Measurements from ENCODE around the gene SNAPC3. TPM values are rescaled to one million over a fixed set of nuclear protein-coding genes. Genes with fewer than 3 reads are reported as not detected.

The SNAPC3 gene
- total and polyA plus RNA-seq, 8 donors = 7.0 to 16.0 (median 8.8) TPM

GRCh38 chr9:15469406-15469805, 46.7 kb downstream of the SNAPC3 start:
- Histone ChIP-seq H3K36me3 (no peaks in the 10 kb centered on the region), H3K9me3 (no peaks in the 10 kb centered on the region), H3K27me3 (no peaks in the 10 kb centered on the region), H3K27ac (no peak overlapping the region), H3K4me1 (peaks cover 10 to 15% (median 11%) of the 10 kb centered on the region in 3 donors), H3K4me3 (no peak overlapping the region)
- ATAC-seq (peak; percentile 37 to 64 (median 42)), DNase-seq (no peak), FAIRE-seq (no peak)
- WGBS, 2 donors = 43 to 46% methylated on average over 1 of the region's 1 CpG
- no peak for TF ChIP-seq CTCF (IDR thresholded peaks at IDR 0.05)
- intact Hi-C loops (cut with DNase I) = no loop called here

GRCh38 chr9:15469862-15470261, 47.2 kb downstream of the SNAPC3 start:
- Histone ChIP-seq H3K4me3 (no peak overlapping the region), H3K27ac (no peak overlapping the region), H3K4me1 (peaks cover 10 to 15% (median 11%) of the 10 kb centered on the region in 3 donors), H3K27me3 (no peaks in the 10 kb centered on the region), H3K36me3 (no peaks in the 10 kb centered on the region), H3K9me3 (no peaks in the 10 kb centered on the region)
- FAIRE-seq = no peak
- TF ChIP-seq CTCF (IDR thresholded peaks at IDR 0.05) = no peak
- DNase-seq = no peak
- intact Hi-C loops (cut with DNase I) = no loop called here
- no peak for ATAC-seq
- 58 to 73% methylated on average over 2 of the region's 2 CpGs for WGBS, 2 donors

DNA sequence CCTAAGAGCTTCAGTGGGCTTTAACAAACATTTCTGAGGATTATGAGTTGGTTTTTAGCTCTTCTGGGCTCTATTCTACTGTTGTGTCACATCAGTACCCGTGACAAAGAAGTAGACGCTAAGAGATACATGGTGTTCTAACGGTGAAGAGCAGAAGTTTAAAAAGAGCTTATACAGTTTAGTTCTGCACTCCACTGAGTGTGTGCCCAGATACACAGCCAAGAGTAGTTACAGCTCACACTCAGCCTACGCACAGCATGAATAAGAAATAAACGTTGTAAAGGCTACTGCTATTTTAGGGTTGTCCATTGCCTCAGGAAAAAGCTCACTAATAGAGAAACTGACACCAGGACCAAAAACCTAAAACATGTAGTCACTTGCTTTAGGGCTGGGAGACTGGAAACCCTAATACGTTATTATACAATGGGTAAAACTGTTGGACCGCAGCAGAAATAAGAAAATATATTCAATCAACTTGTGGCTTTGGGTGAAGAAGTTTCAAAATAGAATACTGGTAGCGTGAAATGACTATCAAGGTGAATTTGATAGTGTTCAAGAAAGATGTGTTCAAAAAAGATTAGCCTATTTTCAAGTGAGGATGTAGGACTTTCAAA, 53.4 kb downstream of the SNAPC3 start:
- FAIRE-seq (no peak), ATAC-seq (no peak), DNase-seq (no peak)
- no peaks in the 10 kb centered on the region for H3K9me3 ChIP-seq
- no peak overlapping the region for H3K4me3 ChIP-seq
- intact Hi-C loops (cut with DNase I) = no loop called here
- no peak for TF ChIP-seq CTCF (IDR thresholded peaks at IDR 0.05)
- WGBS, 2 donors = 89 to 94% methylated on average over 8 of the region's 8 CpGs
- no peaks in the 10 kb centered on the region for H3K4me1 ChIP-seq
- H3K36me3 ChIP-seq = no peaks in the 10 kb centered on the region
- H3K27ac ChIP-seq = no peak overlapping the region
- no peaks in the 10 kb centered on the region for H3K27me3 ChIP-seq

DNA sequence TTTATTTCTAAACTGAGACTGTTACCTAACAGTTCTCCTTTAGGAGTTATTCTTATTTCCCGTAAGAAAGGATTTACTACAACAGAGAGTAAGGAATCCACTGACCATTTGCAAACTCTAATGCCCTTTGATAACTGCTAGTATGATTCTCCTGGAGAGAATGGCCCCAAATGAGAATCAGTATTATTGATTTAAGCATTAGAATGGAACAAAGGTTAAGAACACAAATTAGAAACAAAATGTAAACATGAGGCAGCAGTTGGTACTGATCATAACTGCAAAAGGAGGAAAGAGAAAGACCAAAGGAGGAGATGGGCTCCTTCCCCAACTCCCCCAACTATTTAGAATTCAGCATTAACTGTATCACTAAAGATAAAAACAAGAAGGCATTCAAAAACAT, 57.4 kb downstream of the SNAPC3 start:
- no peak for TF ChIP-seq CTCF (IDR thresholded peaks at IDR 0.05)
- ATAC-seq (no peak), FAIRE-seq (no peak), DNase-seq (no peak)
- Histone ChIP-seq H3K4me1 (no peaks in the 10 kb centered on the region), H3K4me3 (no peak overlapping the region), H3K36me3 (no peaks in the 10 kb centered on the region), H3K27me3 (no peaks in the 10 kb centered on the region), H3K9me3 (no peaks in the 10 kb centered on the region), H3K27ac (no peak overlapping the region)
- 85 to 89% methylated on average over 1 of the region's 1 CpG for WGBS, 2 donors
- intact Hi-C loops (cut with DNase I) = no loop called here

DNA sequence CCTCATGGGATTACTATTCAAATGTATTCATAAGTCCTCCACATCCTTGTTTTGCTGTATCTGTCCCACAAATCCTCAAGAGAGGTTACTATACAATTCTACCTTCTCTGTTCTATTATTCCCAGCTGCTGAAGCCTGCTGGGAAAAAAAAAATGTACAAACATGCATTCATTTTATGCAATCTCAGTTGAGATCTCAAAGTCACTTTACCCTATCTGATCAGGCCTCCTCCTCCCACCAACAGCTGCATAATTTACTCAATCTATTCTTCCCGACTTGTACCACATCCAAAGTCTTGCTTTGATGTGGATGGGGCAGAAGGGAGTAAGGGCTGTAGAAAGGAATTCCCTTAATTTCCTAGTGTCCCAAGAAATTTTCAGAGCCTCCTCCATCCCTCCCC, 59.5 kb downstream of the SNAPC3 start:
- intact Hi-C loops (cut with DNase I) = no loop called here
- no peak for DNase-seq
- TF ChIP-seq CTCF (IDR thresholded peaks at IDR 0.05) = no peak
- 58 to 80% methylated on average over 1 of the region's 1 CpG for WGBS, 2 donors
- no peak overlapping the region for H3K27ac ChIP-seq
- H3K36me3 ChIP-seq = no peaks in the 10 kb centered on the region
- H3K4me1 ChIP-seq = no peaks in the 10 kb centered on the region
- H3K9me3 ChIP-seq = no peaks in the 10 kb centered on the region
- H3K27me3 ChIP-seq = no peaks in the 10 kb centered on the region
- FAIRE-seq = no peak
- no peak for ATAC-seq
- no peak overlapping the region for H3K4me3 ChIP-seq
